NOMO-1 treated with dmso at 0.1 percent for 144 hours (cell line): ENCODE data around the gene FIS1.
"Not testable (repeated sequence)": the region's sequence is repeated elsewhere in the genome, so short reads cannot be mapped to it uniquely, and the experiment has no call there.

Source experiments
- DNase-seq: peaks from one replicate; lab custom pipeline; 2025; ENCODE audit not compliant: unreplicated experiment; lab: John Stamatoyannopoulos, UW

Gene FIS1

GRCh38 chr7:101205901-101206664 lies 38.8 kb downstream of the FIS1 start:
- no peak for DNase-seq

GRCh38 chr7:101203740-101204738 lies 40.8 kb downstream of the FIS1 start:
- peak; percentile 59 for DNase-seq

- no peak for DNase-seq
Observed at GRCh38 chr7:101202603-101202918, 42.3 kb downstream of the FIS1 start.

GRCh38 chr7:101201695-101202602 lies 42.9 kb downstream of the FIS1 start:
- DNase-seq: no peak

- no peak for DNase-seq
Observed at GRCh38 chr7:101200862-101201599, 43.9 kb downstream of the FIS1 start, which contains the start of gene MOGAT3. Gene MOGAT3, minus strand, starts transcription at chr7:101201036. Its CDS starts 182 bp downstream, at chr7:101200854.

GRCh38 chr7:101200504-101200861 lies 44.4 kb downstream of the FIS1 start:
- DNase-seq: no peak

GRCh38 chr7:101199522-101199921 lies 45.4 kb downstream of the FIS1 start:
- not testable (repeated sequence) for DNase-seq

GRCh38 chr7:101198476-101198875 lies 46.4 kb downstream of the FIS1 start:
- DNase-seq: no peak

- no peak for DNase-seq
Observed at GRCh38 chr7:101197991-101198390, 46.9 kb downstream of the FIS1 start.

- DNase-seq: no peak
Observed at GRCh38 chr7:101195884-101196283, 49.0 kb downstream of the FIS1 start.
